ENCODE measurements around the gene SLF2. TPM values are rescaled to one million over a fixed set of nuclear protein-coding genes. Genes with fewer than 3 reads are reported as not detected.

SLF2 gene
- total and polyA plus RNA-seq, 2 of the 13 experiments (the other 11 are each of a cell fraction or from before 2014, with no cell fraction given) = 12.2 to 48.1 TPM

DNA sequence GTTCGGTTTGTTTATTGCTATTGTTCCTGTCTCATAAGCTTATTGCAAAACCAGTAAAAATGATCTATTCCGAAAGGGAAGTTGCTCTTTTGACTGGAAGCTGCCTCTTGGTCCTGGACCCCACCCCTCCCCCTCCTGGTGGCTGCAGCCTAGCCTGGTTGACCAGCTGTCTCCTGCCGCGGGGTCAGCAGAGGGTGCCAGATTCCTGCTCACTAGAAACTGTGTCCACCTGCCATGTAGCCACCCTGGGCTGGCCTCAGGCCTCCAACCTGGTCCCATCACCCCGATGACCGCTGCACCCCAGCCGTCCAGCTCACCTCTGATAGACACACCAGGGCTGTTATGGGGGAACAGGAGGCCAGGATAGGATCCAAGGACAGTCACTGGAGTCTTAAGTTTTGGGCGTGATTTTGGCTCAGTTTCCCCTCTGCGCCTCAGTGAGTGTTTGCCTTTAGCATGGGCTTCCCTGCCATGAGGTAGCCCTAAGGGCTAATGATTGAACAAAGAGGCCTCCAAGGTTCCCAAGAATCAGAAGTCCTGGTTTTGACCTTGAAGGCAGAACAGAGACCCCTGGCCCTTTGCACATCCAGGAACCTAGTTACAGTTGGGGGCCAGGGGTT lies 32.9 kb upstream of the SLF2 start (continued):
- TF ChIP-seq, protein P1, sequence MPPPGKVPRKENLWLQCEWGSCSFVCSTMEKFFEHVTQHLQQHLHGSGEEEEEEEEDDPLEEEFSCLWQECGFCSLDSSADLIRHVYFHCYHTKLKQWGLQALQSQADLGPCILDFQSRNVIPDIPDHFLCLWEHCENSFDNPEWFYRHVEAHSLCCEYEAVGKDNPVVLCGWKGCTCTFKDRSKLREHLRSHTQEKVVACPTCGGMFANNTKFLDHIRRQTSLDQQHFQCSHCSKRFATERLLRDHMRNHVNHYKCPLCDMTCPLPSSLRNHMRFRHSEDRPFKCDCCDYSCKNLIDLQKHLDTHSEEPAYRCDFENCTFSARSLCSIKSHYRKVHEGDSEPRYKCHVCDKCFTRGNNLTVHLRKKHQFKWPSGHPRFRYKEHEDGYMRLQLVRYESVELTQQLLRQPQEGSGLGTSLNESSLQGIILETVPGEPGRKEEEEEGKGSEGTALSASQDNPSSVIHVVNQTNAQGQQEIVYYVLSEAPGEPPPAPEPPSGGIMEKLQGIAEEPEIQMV (CRISPR knock-in tag; IDR thresholded peaks at IDR 0.05; ENCODE audit: low read depth) = no peak
- TF ChIP-seq, protein P2, sequence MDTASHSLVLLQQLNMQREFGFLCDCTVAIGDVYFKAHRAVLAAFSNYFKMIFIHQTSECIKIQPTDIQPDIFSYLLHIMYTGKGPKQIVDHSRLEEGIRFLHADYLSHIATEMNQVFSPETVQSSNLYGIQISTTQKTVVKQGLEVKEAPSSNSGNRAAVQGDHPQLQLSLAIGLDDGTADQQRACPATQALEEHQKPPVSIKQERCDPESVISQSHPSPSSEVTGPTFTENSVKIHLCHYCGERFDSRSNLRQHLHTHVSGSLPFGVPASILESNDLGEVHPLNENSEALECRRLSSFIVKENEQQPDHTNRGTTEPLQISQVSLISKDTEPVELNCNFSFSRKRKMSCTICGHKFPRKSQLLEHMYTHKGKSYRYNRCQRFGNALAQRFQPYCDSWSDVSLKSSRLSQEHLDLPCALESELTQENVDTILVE (CRISPR knock-in tag; IDR thresholded peaks at IDR 0.05) = no peak
- TF ChIP-seq ZNF335 (CRISPR knock-in tag; IDR thresholded peaks at IDR 0.05) = no peak
- peak; percentile 42; the same call in 1 of the 2 replicates for TF ChIP-seq TARDBP (CRISPR knock-in tag; IDR thresholded peaks at IDR 0.05)
- no peak for TF ChIP-seq HOXA5 (CRISPR knock-in tag; IDR thresholded peaks at IDR 0.05)
- TF ChIP-seq TBL1XR1 (IDR thresholded peaks at IDR 0.05; ENCODE audit: borderline replicate concordance, low read length, partially characterized antibody) = no peak
- TF ChIP-seq SIN3B (IDR thresholded peaks at IDR 0.05; ENCODE audit: low read length) = no peak
- TF ChIP-seq NR2F1 (CRISPR knock-in tag; IDR thresholded peaks at IDR 0.05) = no peak
- TF ChIP-seq, protein P3, sequence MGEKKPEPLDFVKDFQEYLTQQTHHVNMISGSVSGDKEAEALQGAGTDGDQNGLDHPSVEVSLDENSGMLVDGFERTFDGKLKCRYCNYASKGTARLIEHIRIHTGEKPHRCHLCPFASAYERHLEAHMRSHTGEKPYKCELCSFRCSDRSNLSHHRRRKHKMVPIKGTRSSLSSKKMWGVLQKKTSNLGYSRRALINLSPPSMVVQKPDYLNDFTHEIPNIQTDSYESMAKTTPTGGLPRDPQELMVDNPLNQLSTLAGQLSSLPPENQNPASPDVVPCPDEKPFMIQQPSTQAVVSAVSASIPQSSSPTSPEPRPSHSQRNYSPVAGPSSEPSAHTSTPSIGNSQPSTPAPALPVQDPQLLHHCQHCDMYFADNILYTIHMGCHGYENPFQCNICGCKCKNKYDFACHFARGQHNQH (CRISPR knock-in tag; IDR thresholded peaks at IDR 0.05) = peak; percentile 72; the same call in 1 of the 2 replicates
- no peak for TF ChIP-seq ZC3H13 (CRISPR knock-in tag; IDR thresholded peaks at IDR 0.05)
- no peak for TF ChIP-seq CEBPG (CRISPR knock-in tag; IDR thresholded peaks at IDR 0.05)
- no peak for TF ChIP-seq AHR (CRISPR knock-in tag; IDR thresholded peaks at IDR 0.05)
- TF ChIP-seq, protein P4, sequence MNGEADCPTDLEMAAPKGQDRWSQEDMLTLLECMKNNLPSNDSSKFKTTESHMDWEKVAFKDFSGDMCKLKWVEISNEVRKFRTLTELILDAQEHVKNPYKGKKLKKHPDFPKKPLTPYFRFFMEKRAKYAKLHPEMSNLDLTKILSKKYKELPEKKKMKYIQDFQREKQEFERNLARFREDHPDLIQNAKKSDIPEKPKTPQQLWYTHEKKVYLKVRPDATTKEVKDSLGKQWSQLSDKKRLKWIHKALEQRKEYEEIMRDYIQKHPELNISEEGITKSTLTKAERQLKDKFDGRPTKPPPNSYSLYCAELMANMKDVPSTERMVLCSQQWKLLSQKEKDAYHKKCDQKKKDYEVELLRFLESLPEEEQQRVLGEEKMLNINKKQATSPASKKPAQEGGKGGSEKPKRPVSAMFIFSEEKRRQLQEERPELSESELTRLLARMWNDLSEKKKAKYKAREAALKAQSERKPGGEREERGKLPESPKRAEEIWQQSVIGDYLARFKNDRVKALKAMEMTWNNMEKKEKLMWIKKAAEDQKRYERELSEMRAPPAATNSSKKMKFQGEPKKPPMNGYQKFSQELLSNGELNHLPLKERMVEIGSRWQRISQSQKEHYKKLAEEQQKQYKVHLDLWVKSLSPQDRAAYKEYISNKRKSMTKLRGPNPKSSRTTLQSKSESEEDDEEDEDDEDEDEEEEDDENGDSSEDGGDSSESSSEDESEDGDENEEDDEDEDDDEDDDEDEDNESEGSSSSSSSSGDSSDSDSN (CRISPR knock-in tag; IDR thresholded peaks at IDR 0.05) = peak; percentile 64; the same call in 1 of the 2 replicates
- TF ChIP-seq ZC3H4 (CRISPR knock-in tag; IDR thresholded peaks at IDR 0.05; ENCODE audit: borderline replicate concordance) = no peak
- TF ChIP-seq FOXA1 (IDR thresholded peaks at IDR 0.05) = no peak
- 0 out of 2 replicates have a peak, but pooled peaks have one; percentile 29 for TF ChIP-seq FOXA1 (CRISPR knock-in tag; IDR thresholded peaks at IDR 0.05)
- no peak for TF ChIP-seq MED13 (CRISPR knock-in tag; IDR thresholded peaks at IDR 0.05)
- no peak for TF ChIP-seq ZBTB21 (CRISPR knock-in tag; IDR thresholded peaks at IDR 0.05)
- no peak for TF ChIP-seq ZNF773 (CRISPR knock-in tag; IDR thresholded peaks at IDR 0.05; ENCODE audit: borderline replicate concordance)
- TF ChIP-seq NFYB (CRISPR knock-in tag; IDR thresholded peaks at IDR 0.05) = no peak
- TF ChIP-seq, protein P5, sequence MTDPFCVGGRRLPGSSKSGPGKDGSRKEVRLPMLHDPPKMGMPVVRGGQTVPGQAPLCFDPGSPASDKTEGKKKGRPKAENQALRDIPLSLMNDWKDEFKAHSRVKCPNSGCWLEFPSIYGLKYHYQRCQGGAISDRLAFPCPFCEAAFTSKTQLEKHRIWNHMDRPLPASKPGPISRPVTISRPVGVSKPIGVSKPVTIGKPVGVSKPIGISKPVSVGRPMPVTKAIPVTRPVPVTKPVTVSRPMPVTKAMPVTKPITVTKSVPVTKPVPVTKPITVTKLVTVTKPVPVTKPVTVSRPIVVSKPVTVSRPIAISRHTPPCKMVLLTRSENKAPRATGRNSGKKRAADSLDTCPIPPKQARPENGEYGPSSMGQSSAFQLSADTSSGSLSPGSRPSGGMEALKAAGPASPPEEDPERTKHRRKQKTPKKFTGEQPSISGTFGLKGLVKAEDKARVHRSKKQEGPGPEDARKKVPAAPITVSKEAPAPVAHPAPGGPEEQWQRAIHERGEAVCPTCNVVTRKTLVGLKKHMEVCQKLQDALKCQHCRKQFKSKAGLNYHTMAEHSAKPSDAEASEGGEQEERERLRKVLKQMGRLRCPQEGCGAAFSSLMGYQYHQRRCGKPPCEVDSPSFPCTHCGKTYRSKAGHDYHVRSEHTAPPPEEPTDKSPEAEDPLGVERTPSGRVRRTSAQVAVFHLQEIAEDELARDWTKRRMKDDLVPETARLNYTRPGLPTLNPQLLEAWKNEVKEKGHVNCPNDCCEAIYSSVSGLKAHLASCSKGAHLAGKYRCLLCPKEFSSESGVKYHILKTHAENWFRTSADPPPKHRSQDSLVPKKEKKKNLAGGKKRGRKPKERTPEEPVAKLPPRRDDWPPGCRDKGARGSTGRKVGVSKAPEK (CRISPR knock-in tag; IDR thresholded peaks at IDR 0.05; ENCODE audit: borderline replicate concordance) = no peak
- TF ChIP-seq, protein P6, sequence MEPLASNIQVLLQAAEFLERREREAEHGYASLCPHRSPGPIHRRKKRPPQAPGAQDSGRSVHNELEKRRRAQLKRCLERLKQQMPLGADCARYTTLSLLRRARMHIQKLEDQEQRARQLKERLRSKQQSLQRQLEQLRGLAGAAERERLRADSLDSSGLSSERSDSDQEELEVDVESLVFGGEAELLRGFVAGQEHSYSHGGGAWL (CRISPR knock-in tag; IDR thresholded peaks at IDR 0.05) = no peak

All from HepG2 (cell line).